Common myeloid progenitor, CD34-positive (primary cell): ENCODE measurements around the gene ZNF436.
"Not testable (repeated sequence)": the region's sequence is repeated elsewhere in the genome, so short reads cannot be mapped to it uniquely, and the experiment has no call there.

ENCODE experiments used
- CTCF ChIA-PET: fragments of 350-600 bp; sonication (Branson Sonifier 250); formaldehyde crosslinking; loops from one replicate; lab custom pipeline; 2021; ENCODE audit warnings: antibody characterized with exemption; lab: Charles Lee
- POLR2A ChIA-PET: fragments of 350-600 bp; sonication (Branson Sonifier 250); formaldehyde crosslinking; loops from one replicate; lab custom pipeline; 2021; ENCODE audit warnings: antibody characterized with exemption; lab: Charles Lee
- DNase-seq, 3 donors: peaks; one replicate each; pipeline versions ENCODE4 v3.0.0 to v3.0.0-alpha.2; 2013
- H3K27ac ChIP-seq, 2 experiments: 1 replicate in 1 of 2; 2 replicates in 1 of 2; pipeline ENCODE4 v1.7.0; 2013; ENCODE audit warnings: inconsistent platforms in 2 of 2, low read length in 2 of 2, mild to moderate bottlenecking in 2 of 2, low read depth in 1 of 2, moderate library complexity in 1 of 2; ENCODE audit not compliant: severe bottlenecking in 2 of 2, insufficient read depth in 1 of 2, poor library complexity in 1 of 2
- H3K27me3 ChIP-seq, 5 experiments: replicated peaks in 2 of 5; 1 replicate in 3 of 5; 2 replicates in 2 of 5; pipeline versions ENCODE4 v1.6.1 to v1.7.0; 2013; ENCODE audit warnings: low read length in 4 of 5, mild to moderate bottlenecking in 2 of 5, moderate library complexity in 2 of 5, inconsistent platforms in 1 of 5; ENCODE audit not compliant: insufficient read depth in 5 of 5, control insufficient read depth in 4 of 5
- H3K36me3 ChIP-seq, 4 experiments: 1 replicate in 2 of 4; 2 replicates in 2 of 4; pipeline versions ENCODE4 v1.6.1 to v1.7.0; 2013; ENCODE audit warnings: low read length in 3 of 4, control low read depth in 1 of 4, mild to moderate bottlenecking in 1 of 4; ENCODE audit not compliant: control insufficient read depth in 4 of 4, insufficient read depth in 4 of 4
- H3K4me1 ChIP-seq, 4 experiments: 1 replicate in 3 of 4; 2 replicates in 1 of 4; pipeline versions ENCODE4 v1.6.1 to v1.7.1; 2013; ENCODE audit warnings: low read length in 3 of 4, mild to moderate bottlenecking in 3 of 4, control low read depth in 1 of 4, inconsistent platforms in 1 of 4, moderate library complexity in 1 of 4; ENCODE audit not compliant: control insufficient read depth in 4 of 4, insufficient read depth in 4 of 4; ENCODE audit errors: control extremely low read depth in 1 of 4
- H3K4me3 ChIP-seq, 7 experiments: 1 replicate in 4 of 7; 2 replicates in 3 of 7; pipeline versions ENCODE4 v1.5.1 to v1.7.0; 2013; ENCODE audit warnings: mild to moderate bottlenecking in 7 of 7, low read length in 6 of 7, moderate library complexity in 6 of 7, inconsistent platforms in 2 of 7, low read depth in 2 of 7, control low read depth in 1 of 7; ENCODE audit not compliant: insufficient read depth in 4 of 7, control insufficient read depth in 1 of 7; ENCODE audit errors: extremely low read depth in 1 of 7
- H3K9me3 ChIP-seq, 5 experiments: 1 replicate in 4 of 5; 2 replicates in 1 of 5; pipeline versions ENCODE4 v1.6.1 to v1.7.1; 2013; ENCODE audit warnings: low read length in 4 of 5, mild to moderate bottlenecking in 2 of 5, inconsistent platforms in 1 of 5, low read depth in 1 of 5, moderate library complexity in 1 of 5; ENCODE audit not compliant: control insufficient read depth in 4 of 5, insufficient read depth in 2 of 5; ENCODE audit errors: control extremely low read depth in 1 of 5
- WGBS: methylation state at CpG from one replicate; pipeline ENCODE4 v1.1.5; 2013; ENCODE audit not compliant: insufficient coverage; 5-methylcytosine and 5-hydroxymethylcytosine counted together

Gene ZNF436

DNA sequence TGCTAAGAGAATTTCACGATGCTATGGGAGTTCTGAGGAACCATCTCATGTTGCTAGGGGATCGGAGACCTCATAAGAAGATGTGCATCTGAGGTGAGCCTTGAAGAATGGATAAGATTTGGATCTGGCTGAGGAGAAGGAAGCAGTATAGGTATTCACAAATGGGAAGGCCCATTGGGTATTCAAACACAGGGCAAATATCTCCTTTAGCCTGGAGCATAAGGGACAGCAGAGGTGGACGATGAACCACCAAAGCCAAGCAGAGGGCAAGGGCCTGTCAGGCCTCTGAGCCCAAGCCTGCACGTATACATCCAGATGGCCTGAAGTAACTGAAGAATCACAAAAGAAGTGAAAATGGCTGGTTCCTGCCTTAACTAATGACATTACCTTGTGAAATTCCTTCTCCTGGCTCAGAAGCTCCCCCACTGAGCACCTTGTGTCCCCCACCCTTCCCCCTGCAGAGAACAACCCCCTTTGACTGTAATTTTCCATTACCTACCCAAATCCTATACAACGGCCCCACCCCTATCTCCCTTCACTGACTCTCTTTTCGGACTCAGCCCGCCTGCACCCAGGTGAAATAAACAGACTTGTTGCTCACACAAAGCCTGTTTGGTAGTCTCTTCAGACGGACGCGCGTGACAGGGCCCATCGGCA is 4.6 kb upstream of the ZNF436 start:
- CTCF ChIA-PET, result interaction anchor here (1.0 kb wide), 1 partner anchor 12 kb away, joined by 3 read pairs; no protein-coding TSS in a partner anchor
- WGBS, result 100% methylated on average over 8 of the region's 12 CpGs
- POLR2A ChIA-PET, result not testable (repeated sequence)

DNA sequence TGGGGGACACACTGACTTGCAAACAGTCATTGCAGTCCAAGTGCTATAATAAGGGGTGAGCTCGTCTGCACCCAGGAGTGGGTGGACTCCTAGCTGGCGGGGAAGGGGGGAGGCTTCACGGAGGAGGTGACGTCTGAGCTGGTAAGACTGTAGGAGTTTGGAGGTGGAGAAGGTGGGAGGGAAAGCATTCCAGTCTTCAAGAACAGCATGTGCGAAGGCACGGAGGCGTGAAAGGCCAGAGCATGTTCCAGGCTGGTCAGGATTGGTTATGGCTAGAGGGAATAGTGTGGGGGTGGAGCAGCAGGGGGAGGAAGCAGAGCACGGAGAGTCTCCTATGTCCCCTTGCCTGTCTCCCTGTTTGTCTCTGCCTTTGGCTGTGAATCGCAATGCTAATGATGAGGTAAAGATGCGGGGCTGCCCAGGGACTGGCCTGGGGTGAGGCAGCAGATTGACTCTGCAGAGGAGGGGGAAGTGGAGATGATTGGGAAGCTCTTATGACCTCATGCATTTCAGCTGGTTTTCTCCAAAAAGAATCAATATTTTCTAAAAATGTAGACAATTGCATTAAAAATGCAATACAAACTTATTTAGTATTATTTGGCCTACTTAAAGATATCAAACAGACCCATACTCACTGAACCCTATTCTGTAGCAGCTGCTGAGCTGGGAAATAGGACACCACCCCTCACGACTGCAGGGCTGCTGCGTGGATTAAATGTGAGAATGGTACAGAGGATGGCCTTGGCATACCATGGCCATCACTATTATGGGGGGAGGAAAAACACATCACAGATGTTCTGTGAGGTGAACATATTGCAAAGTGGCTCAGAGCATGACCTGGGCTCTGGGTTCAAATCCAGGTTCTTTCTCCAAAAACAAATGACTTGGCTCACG is 2.6 kb upstream of the ZNF436 start:
- Histone ChIP-seq H3K27ac (no peak overlapping the region), H3K36me3 (peaks cover 0 to 5% (median 0%) of the 10 kb centered on the region in 4 experiments), H3K9me3 (no peaks in the 10 kb centered on the region), H3K4me3 (no peak overlapping the region), H3K27me3 (no peaks in the 10 kb centered on the region), H3K4me1 (peaks cover 12 to 33% (median 27%) of the 10 kb centered on the region in 4 experiments)
- WGBS, result 88% methylated on average over 10 of the region's 13 CpGs
- DNase-seq, result no peak
- POLR2A ChIA-PET, result interaction anchor here (1.0 kb wide), 1 partner anchor 28 kb away, joined by 4 read pairs; the partner anchor contains the start of gene HNRNPR
- CTCF ChIA-PET, result interaction anchor here (0.7 to 4.0 kb wide), 4 partner anchors 9 to 1022 kb away, joined by 3 to 21 read pairs (median 3); no protein-coding TSS in a partner anchor

More for the DNA sequence above, 4.6 kb upstream of the ZNF436 start:
- not testable (repeated sequence) for H3K27ac ChIP-seq, H3K36me3 ChIP-seq, DNase-seq, H3K4me3 ChIP-seq, H3K9me3 ChIP-seq, H3K27me3 ChIP-seq
- peaks cover 8 to 24% (median 19%) of the 10 kb centered on the region in 4 experiments for H3K4me1 ChIP-seq

DNA sequence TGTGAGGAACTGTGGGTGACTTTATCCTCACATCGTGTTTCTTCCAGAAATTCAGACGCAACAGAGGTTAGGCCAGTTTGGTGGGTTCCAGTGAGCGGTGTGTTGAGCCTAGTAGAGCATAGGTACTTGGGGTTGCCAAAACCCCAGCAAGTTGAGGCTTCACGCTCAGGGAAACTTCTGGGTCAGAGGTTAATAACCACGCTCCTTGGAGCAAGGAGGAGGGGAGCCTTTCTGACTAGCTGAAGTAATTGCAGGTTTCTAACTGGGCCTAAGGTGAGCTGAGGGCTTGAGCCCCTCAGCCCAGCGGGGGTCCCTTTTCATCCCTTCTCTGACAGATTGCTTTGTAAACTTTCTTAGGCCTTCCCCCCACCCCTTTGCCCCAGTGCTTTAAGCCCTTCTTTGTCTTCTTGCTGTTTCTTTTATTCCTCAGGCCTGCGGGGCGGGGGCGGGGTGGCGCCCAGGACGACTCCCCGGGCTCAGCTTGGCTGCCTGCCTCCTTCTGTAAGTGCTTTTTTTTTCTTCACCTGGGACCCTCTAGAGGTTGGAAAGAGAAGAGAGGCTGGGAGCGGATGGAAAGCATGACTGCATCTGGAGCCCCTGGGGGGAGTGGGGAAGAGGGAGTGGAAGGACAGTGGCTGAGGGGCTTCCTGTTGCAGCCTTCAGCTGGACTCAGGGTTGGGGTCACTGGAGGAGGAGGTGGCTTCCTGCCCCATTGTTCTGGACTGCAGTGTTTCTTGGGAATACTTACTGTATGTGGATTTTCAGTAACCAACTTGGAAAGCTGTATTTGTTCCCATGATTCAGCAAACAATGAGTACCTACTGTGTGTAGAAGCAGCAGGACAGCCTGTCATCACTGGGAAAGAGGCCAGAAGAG is 1.3 kb upstream of the ZNF436 start:
- H3K27me3 ChIP-seq, result no peaks in the 10 kb centered on the region
- peaks cover 3 to 8% (median 4%) of the 10 kb centered on the region in 5 experiments for H3K9me3 ChIP-seq
- H3K36me3 ChIP-seq, result peaks cover 5 to 16% (median 10%) of the 10 kb centered on the region in 4 experiments
- ChIA-PET POLR2A (no interaction called here), CTCF (interaction anchor here (1.5 to 4.0 kb wide), 3 partner anchors 26 to 32 kb away, joined by 3 to 21 read pairs (median 7); no protein-coding TSS in a partner anchor)
- DNase-seq, result no peak
- WGBS, result 79% methylated on average over 9 of the region's 13 CpGs
- H3K27ac ChIP-seq, result peak overlapping the region; percentile 22 to 96
- H3K4me3 ChIP-seq, result peak overlapping the region in 5 of 7 experiments; percentile 2 to 98 (median 91)
- H3K4me1 ChIP-seq, result peaks cover 13 to 35% (median 29%) of the 10 kb centered on the region in 4 experiments

DNA sequence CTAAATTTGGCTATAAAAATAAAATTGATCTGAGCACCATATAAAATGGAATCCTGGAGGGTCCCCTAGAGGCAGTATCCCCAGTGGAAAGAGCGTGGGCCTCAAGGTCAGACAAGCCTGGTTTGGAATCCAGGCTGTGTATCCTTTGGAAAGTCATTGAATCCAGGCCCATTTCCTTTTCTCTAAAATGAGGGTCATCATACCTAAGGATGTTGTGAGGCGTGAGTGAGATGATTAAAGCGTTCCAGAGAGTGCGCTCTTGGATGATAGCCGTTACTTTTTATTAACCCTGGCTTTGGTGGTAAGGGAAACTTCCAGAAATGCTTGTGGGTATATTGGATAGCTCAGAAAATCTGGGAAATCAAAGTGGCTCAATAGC is 683 bp upstream of the ZNF436 start:
- Histone ChIP-seq H3K9me3 (peaks cover 3 to 12% (median 6%) of the 10 kb centered on the region in 5 experiments), H3K27ac (peak overlapping the region; percentile 77 to 96), H3K27me3 (no peaks in the 10 kb centered on the region), H3K4me3 (peak overlapping the region in 6 of 7 experiments; percentile 82 to 99 (median 96)), H3K36me3 (peaks cover 5 to 19% (median 11%) of the 10 kb centered on the region in 4 experiments), H3K4me1 (peaks cover 13 to 35% (median 29%) of the 10 kb centered on the region in 4 experiments)
- 96% methylated on average over 5 of the region's 5 CpGs for WGBS
- ChIA-PET POLR2A (interaction anchor here (3.5 kb wide), 1 partner anchor 26 kb away, joined by 21 read pairs; the partner anchor contains the start of gene HNRNPR), CTCF (interaction anchor here (1.5 to 4.0 kb wide), 3 partner anchors 26 to 33 kb away, joined by 3 to 21 read pairs (median 7); no protein-coding TSS in a partner anchor)
- DNase-seq, result no peak

DNA sequence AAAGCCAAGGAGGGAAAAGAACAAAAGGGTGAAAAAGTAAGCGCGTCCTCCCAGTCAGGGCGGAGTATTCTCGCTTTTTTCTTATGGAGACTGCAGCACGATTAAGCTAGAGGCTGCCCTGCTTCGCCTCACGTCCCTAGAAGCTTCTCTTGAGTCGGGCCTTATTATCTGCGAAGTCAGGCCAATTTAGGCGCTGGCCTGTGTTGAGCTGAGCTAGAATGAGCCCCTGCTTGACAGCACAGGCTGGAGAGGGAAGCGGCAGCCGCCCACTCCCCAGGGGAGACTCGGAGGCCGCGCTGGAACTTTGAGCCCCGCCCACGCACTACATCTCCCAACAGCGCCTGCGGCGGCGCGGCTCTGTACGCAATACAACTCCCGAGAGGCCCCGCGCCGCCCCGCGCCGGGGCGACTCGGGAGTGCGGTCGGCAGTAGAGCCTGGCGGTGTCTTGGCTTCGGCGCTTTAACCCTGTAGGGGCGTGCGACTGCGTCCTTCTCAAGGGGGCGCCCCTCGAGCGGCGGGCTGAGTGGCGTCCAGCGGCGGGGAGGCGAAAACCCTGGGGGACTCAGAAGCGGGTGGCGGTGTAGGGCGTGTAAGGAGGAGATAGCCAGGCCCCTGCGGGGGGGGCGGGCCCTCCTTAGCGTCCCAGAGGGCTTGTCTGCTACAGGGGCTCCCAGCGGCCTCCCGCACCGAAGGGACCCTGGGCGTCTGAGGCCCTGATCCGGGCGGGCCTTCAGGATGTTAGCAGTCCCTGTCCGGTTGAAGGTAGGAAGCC is 888 bp downstream of the ZNF436 start:
- peaks cover 6 to 23% (median 9%) of the 10 kb centered on the region in 5 experiments for H3K9me3 ChIP-seq
- H3K27ac ChIP-seq, result peak overlapping the region; percentile 77 to 96
- peak; percentile 94 to 96 (median 95) for DNase-seq
- H3K4me3 ChIP-seq, result peak overlapping the region; percentile 82 to 99 (median 94)
- peaks cover 8 to 29% (median 19%) of the 10 kb centered on the region in 4 experiments for H3K36me3 ChIP-seq
- 0% methylated on average over 35 of the region's 61 CpGs for WGBS
- ChIA-PET CTCF (interaction anchor here (0.7 to 4.0 kb wide), 10 partner anchors 11 to 36 kb away, joined by 3 to 21 read pairs (median 3); partner anchors contain the start of gene HNRNPR), POLR2A (interaction anchor here (3.5 kb wide), 1 partner anchor 24 kb away, joined by 21 read pairs; the partner anchor contains the start of gene HNRNPR)
- H3K4me1 ChIP-seq, result peaks cover 13 to 35% (median 29%) of the 10 kb centered on the region in 4 experiments
- H3K27me3 ChIP-seq, result no peaks in the 10 kb centered on the region
